Adrenal gland (tissue), 5 donors: ENCODE results near the gene C1QTNF1.

Experiments
- CTCF ChIP-seq, 6 experiments: fragments of 450-650 bp in 4 of 6; fragments of 200-600 bp in 2 of 6; sonication (generic) in 1 of 6; IDR thresholded peaks; 1 replicate in 5 of 6; 2 replicates in 1 of 6; pipeline versions ENCODE4 v1.5.1 to v1.8.0; 2016 to 2021; ENCODE audit warnings: antibody characterized with exemption in 6 of 6, mild to moderate bottlenecking in 2 of 6, moderate library complexity in 1 of 6
- POLR2A ChIP-seq, 2 donors: fragments of 450-650 bp; IDR thresholded peaks; one replicate each; pipeline ENCODE4 v1.6.1; 2017; ENCODE audit warnings: antibody characterized with exemption in 2 of 2, mild to moderate bottlenecking in 2 of 2, moderate library complexity in 1 of 2
- donor health status: DM: no; HTN: no; CAD: no.

- TF ChIP-seq CTCF (IDR thresholded peaks at IDR 0.05) (peak; percentile 83 to 92 (median 88)), POLR2A (IDR thresholded peaks at IDR 0.05) (no peak)
Measured at GRCh38 chr17:79045842-79046196, 21.9 kb downstream of the C1QTNF1 start.
